Rectal smooth muscle tissue (tissue), 1 donor: ENCODE data around the gene NEDD4L.

Experiments used
- H3K27ac ChIP-seq: one replicate; pipeline ENCODE4 v1.7.0; 2013; ENCODE audit warnings: low read depth, low read length, inconsistent platforms
- H3K27me3 ChIP-seq: one replicate; pipeline ENCODE4 v1.7.0; 2013; ENCODE audit warnings: low read length; ENCODE audit not compliant: control insufficient read depth, insufficient read depth
- H3K36me3 ChIP-seq: one replicate; pipeline ENCODE4 v1.7.0; 2013; ENCODE audit warnings: low read length; ENCODE audit not compliant: control insufficient read depth, insufficient read depth
- H3K4me1 ChIP-seq: one replicate; pipeline ENCODE4 v1.7.0; 2013; ENCODE audit warnings: low read length; ENCODE audit not compliant: control insufficient read depth, insufficient read depth
- H3K4me3 ChIP-seq: one replicate; pipeline ENCODE4 v1.7.0; 2013; ENCODE audit warnings: low read length
- H3K9ac ChIP-seq: one replicate; pipeline ENCODE4 v1.7.0; 2013; ENCODE audit warnings: low read length

NEDD4L gene

GRCh38 chr18:58407649-58408407 is 363.8 kb downstream of the NEDD4L start:
- Histone ChIP-seq H3K4me3 (no peak overlapping the region), H3K36me3 (no peaks in the 10 kb centered on the region), H3K27ac (no peak overlapping the region), H3K27me3 (no peaks in the 10 kb centered on the region), H3K4me1 (peaks cover 3% of the 10 kb centered on the region), H3K9ac (no peak overlapping the region)

GRCh38 chr18:58408665-58409064 is 364.6 kb downstream of the NEDD4L start:
- H3K9ac ChIP-seq: no peak overlapping the region
- no peak overlapping the region for H3K27ac ChIP-seq
- H3K4me3 ChIP-seq: no peak overlapping the region
- H3K27me3 ChIP-seq: no peaks in the 10 kb centered on the region
- H3K36me3 ChIP-seq: no peaks in the 10 kb centered on the region
- no peaks in the 10 kb centered on the region for H3K4me1 ChIP-seq

DNA sequence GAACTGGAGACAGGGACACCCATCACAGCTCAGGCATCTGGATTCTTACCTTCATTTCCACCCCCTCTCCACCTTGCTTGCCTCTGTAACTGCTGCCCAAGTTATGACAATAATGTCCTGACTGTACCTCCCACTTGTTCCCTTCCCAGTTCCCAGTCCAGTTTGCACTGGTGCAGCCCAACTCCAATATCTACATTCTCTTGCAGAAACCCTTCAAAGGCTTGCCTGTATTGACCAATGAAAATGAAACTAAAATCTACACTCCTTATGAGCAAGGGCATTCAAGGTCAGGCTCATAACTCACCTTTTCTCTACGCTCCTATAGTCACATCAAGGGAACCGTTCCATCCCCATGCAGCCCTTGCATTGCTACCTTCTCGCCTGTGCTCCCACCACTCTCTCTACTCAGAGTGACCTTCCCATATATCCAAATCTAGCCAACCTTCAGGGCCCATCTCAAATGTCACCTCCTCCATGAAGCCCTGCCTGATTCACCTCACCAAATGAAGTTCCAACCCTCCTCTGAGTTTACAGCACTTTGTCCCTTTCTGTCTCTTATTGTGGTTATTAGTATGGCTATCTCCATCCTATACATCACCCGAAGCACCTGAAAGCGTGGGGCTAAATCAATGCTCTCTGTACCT is 365.9 kb downstream of the NEDD4L start:
- Histone ChIP-seq H3K4me1 (no peaks in the 10 kb centered on the region), H3K27me3 (no peaks in the 10 kb centered on the region), H3K36me3 (no peaks in the 10 kb centered on the region), H3K27ac (no peak overlapping the region), H3K4me3 (no peak overlapping the region), H3K9ac (no peak overlapping the region)

GRCh38 chr18:58411323-58411722 is 367.3 kb downstream of the NEDD4L start:
- Histone ChIP-seq H3K36me3 (no peaks in the 10 kb centered on the region), H3K27ac (no peak overlapping the region), H3K27me3 (no peaks in the 10 kb centered on the region), H3K9ac (no peak overlapping the region), H3K4me3 (no peak overlapping the region), H3K4me1 (no peaks in the 10 kb centered on the region)

DNA sequence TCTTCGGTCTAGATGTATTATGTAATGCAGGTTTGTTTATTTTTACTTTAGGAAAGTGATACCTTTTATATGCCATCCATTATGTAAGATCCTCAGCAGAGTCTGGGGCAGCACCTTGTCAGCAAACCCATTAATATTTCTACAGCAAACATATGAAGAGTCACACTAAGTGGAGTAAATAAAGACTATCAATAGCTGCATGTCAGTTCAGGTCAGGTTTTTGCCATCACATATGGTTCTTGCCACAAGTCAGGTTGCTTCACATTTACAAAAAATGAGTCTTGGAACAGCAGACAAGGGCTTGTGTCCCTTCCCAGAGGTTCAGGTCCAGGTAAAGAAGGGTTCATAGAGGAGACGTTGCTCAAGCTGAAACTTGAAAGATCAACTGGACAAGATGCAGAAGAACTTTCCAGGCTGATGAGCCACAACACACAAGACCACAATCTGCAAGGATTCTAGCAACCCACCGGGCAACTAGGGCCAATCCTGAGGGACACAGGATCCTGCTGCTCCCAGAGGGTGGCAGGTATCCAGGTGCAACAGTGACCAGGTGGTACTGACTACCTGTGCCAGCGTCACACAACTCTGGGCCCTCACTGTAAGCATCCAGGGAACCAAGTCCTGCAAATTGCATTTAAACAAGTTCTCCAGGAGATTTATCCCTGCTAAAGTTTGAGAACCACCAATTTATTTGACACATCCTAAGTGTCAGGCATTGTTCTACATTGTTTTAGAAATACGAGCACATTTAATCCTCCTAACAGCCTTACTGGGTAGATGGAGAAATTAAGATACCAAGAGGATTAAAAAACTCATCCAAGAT is 369.0 kb downstream of the NEDD4L start:
- Histone ChIP-seq H3K27ac (no peak overlapping the region), H3K4me3 (no peak overlapping the region), H3K9ac (no peak overlapping the region), H3K4me1 (peaks cover 5% of the 10 kb centered on the region), H3K27me3 (no peaks in the 10 kb centered on the region), H3K36me3 (no peaks in the 10 kb centered on the region)

GRCh38 chr18:58413667-58414628 is 369.9 kb downstream of the NEDD4L start:
- no peak overlapping the region for H3K27ac ChIP-seq
- no peak overlapping the region for H3K4me3 ChIP-seq
- H3K36me3 ChIP-seq: no peaks in the 10 kb centered on the region
- H3K9ac ChIP-seq: no peak overlapping the region
- H3K27me3 ChIP-seq: no peaks in the 10 kb centered on the region
- H3K4me1 ChIP-seq: peaks cover 5% of the 10 kb centered on the region

DNA sequence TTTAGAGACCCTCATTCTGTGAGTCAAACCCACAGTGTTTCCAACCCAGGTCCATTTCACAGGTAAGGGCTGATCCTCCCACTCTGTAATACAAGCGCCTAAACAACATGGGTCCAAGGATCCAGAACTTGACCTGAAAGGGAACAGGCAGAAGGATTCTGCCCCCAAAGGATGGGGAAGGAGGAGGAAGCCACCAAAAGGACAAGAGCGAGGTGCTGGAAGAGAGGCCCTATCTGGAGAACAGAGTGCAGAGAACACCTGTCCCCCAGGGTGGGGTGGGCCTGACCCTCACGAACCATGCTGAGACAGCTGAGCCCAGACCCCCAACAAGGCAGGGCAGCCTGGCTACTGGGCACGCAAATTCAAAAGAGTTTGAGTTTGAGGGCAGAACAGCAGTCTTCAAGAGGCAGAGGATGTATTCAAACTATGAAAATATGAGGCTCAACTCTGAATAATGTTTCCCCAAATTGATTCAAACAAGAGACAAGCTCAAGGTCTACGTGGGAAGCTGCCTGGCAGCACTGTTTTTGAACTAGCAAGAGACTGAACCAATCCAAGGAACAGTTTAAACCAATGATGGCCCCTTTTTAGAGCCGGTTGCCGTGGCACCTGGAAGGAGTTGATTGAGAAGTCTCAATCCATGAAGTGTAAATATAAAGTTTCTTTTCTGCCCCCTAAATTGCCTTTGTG is 372.1 kb downstream of the NEDD4L start:
- Histone ChIP-seq H3K27me3 (no peaks in the 10 kb centered on the region), H3K9ac (no peak overlapping the region), H3K36me3 (no peaks in the 10 kb centered on the region), H3K4me1 (peaks cover 5% of the 10 kb centered on the region), H3K4me3 (no peak overlapping the region), H3K27ac (no peak overlapping the region)

- peaks cover 5% of the 10 kb centered on the region for H3K4me1 ChIP-seq
- H3K36me3 ChIP-seq: no peaks in the 10 kb centered on the region
- no peak overlapping the region for H3K27ac ChIP-seq
- H3K9ac ChIP-seq: no peak overlapping the region
- H3K4me3 ChIP-seq: no peak overlapping the region
- no peaks in the 10 kb centered on the region for H3K27me3 ChIP-seq
Measured at GRCh38 chr18:58416704-58417683, 373.0 kb downstream of the NEDD4L start.

GRCh38 chr18:58417752-58418151 is 373.7 kb downstream of the NEDD4L start:
- H3K27ac ChIP-seq: no peak overlapping the region
- H3K36me3 ChIP-seq: no peaks in the 10 kb centered on the region
- H3K9ac ChIP-seq: no peak overlapping the region
- H3K27me3 ChIP-seq: no peaks in the 10 kb centered on the region
- peaks cover 5% of the 10 kb centered on the region for H3K4me1 ChIP-seq
- no peak overlapping the region for H3K4me3 ChIP-seq

DNA sequence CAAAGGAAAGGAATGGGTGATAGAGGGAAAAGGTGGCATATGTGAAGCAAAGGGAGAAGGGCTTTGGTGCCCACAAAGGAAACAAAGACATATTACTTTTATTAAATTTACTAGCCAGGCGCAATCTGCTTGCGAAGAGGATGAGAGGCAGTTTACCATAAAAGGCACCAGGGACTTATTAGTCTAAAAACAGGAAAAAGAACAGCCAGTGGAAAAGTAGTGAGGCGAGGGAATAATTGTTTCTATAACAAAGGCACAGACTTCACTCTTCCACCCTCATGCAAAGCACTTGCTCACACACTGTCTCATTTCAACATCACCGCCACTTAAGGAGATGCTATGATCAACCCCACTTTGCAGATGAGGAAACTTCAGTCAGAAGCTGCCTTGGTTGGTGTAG is 374.3 kb downstream of the NEDD4L start:
- H3K4me3 ChIP-seq: no peak overlapping the region
- no peak overlapping the region for H3K27ac ChIP-seq

More for the DNA sequence above, 374.3 kb downstream of the NEDD4L start:
- Histone ChIP-seq H3K4me1 (peaks cover 5% of the 10 kb centered on the region), H3K9ac (no peak overlapping the region), H3K27me3 (no peaks in the 10 kb centered on the region), H3K36me3 (no peaks in the 10 kb centered on the region)
